Calu3 (cell line): ENCODE data around the gene RPL13A. TPM values are rescaled to one million over a fixed set of nuclear protein-coding genes. Genes with fewer than 3 reads are reported as not detected.
A peak's percentile ranks its signal among the peaks of the same experiment; 100 is the strongest.

Experiments used
- BruUV-seq: library from RNA; stranded (reverse); fragments of 400-500 nt; replicated peaks from 2 replicates; lab custom pipeline; 2021; lab: Mats Ljungman, UMichigan
- CTCF ChIA-PET: fragments of 300-600 bp; sonication (Branson Sonifier 250); formaldehyde crosslinking; loops from one replicate; lab custom pipeline; 2022; ENCODE audit warnings: antibody characterized with exemption; lab: Charles Lee
- DNase-seq: peaks from one replicate; pipeline ENCODE4 v3.0.0; 2022
- H3K27ac Mint-ChIP-seq: one replicate; pipeline ENCODE4 v1.8.0; 2022; ENCODE audit warnings: mixed read lengths; ENCODE audit not compliant: unreplicated experiment
- H3K27me3 Mint-ChIP-seq: one replicate; pipeline ENCODE4 v1.8.0; 2022; ENCODE audit warnings: mixed read lengths; ENCODE audit not compliant: unreplicated experiment
- H3K36me3 Mint-ChIP-seq: one replicate; pipeline ENCODE4 v1.8.0; 2022; ENCODE audit warnings: mild to moderate bottlenecking, moderate library complexity, mixed read lengths; ENCODE audit not compliant: insufficient read depth, unreplicated experiment
- H3K4me1 Mint-ChIP-seq: one replicate; pipeline ENCODE4 v1.8.0; 2022; ENCODE audit warnings: mild to moderate bottlenecking, low read depth, mixed read lengths; ENCODE audit not compliant: unreplicated experiment
- H3K4me3 Mint-ChIP-seq: one replicate; pipeline ENCODE4 v1.8.0; 2022; ENCODE audit warnings: mild to moderate bottlenecking, low read depth, moderate library complexity, mixed read lengths; ENCODE audit not compliant: unreplicated experiment
- H3K9me3 Mint-ChIP-seq: one replicate; pipeline ENCODE4 v1.8.0; 2022; ENCODE audit warnings: low read depth, mixed read lengths; ENCODE audit not compliant: unreplicated experiment
- intact Hi-C: fragments of 100-400 bp; cut with micrococcal nuclease; formaldehyde crosslinking; loops from one replicate; pipeline ENCODE4 v1.10.0; 2022; ENCODE audit not compliant: unreplicated experiment
- total RNA-seq: library from RNA; stranded (reverse); gene quantifications from 2 replicates; pipeline ENCODE4 v1.2.3, GENCODE V29; 2022
- TF ChIP-seq, protein P1 (sequence below): fragments of 200-600 bp; IDR thresholded peaks from one replicate; pipeline ENCODE4 v1.8.0; 2022; ENCODE audit warnings: antibody characterized with exemption; ENCODE audit not compliant: unreplicated experiment

The RPL13A gene
- total RNA-seq, 1 experiment from 2014 or later: 1,993 TPM

DNA sequence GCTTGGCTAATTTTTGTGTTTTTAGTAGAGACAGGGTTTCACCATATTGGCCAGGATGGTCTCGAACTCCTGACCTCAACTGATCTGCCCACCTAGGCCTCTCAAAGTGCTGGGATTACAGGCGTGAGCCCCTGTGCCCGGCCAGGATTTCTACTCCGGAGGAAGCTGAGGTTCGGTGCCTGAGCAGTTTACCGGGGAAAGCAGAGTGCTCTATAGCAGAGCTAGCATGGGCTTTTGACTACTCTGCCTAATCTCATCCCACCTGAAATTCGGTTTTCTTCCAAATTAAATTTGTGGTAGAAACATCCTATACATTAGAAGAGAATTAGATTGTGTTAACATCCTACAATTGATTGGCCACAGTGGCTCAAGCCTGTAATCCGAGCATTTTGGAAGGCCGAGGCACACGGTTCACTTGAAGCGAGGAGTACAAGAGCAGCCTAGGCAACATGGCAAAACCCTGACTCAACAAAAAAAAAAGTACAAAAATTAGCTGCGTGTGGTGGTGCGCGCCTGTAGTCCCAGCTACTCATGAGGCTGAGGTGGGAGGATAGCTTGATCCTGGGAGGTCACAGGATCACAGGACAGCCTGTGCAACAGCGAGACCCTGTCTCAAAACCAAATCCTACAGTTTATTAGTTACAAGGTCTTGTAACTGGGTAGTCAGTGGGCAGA, 1.6 kb downstream of the RPL13A start:
- Mint-ChIP-seq H3K9me3 (no peaks in the 10 kb centered on the region), H3K27ac (peak overlapping the region; percentile 99), H3K27me3 (no peaks in the 10 kb centered on the region), H3K4me3 (peak overlapping the region; percentile 97), H3K4me1 (no peaks in the 10 kb centered on the region), H3K36me3 (peaks cover 75% of the 10 kb centered on the region)
- intact Hi-C loops: no loop called here
- TF ChIP-seq, protein P1, sequence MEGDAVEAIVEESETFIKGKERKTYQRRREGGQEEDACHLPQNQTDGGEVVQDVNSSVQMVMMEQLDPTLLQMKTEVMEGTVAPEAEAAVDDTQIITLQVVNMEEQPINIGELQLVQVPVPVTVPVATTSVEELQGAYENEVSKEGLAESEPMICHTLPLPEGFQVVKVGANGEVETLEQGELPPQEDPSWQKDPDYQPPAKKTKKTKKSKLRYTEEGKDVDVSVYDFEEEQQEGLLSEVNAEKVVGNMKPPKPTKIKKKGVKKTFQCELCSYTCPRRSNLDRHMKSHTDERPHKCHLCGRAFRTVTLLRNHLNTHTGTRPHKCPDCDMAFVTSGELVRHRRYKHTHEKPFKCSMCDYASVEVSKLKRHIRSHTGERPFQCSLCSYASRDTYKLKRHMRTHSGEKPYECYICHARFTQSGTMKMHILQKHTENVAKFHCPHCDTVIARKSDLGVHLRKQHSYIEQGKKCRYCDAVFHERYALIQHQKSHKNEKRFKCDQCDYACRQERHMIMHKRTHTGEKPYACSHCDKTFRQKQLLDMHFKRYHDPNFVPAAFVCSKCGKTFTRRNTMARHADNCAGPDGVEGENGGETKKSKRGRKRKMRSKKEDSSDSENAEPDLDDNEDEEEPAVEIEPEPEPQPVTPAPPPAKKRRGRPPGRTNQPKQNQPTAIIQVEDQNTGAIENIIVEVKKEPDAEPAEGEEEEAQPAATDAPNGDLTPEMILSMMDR: no peak
- no peak for DNase-seq
- no TSS peak for BruUV-seq
- CTCF ChIA-PET: no interaction called here

- no peaks in the 10 kb centered on the region for H3K9me3 Mint-ChIP-seq
- peak; percentile 58 for DNase-seq
- H3K4me3 Mint-ChIP-seq: peak overlapping the region; percentile 97
- H3K27me3 Mint-ChIP-seq: no peaks in the 10 kb centered on the region
- TF ChIP-seq, protein P1: peak; percentile 59
- CTCF ChIA-PET: no interaction called here
- peaks cover 82% of the 10 kb centered on the region for H3K36me3 Mint-ChIP-seq
- H3K27ac Mint-ChIP-seq: peak overlapping the region; percentile 99
- intact Hi-C loops: no loop called here
- no TSS peak for BruUV-seq
- H3K4me1 Mint-ChIP-seq: no peaks in the 10 kb centered on the region
Observed at GRCh38 chr19:49489601-49490167, 2.3 kb downstream of the RPL13A start.

GRCh38 chr19:49490287-49491029, 3.0 kb downstream of the RPL13A start:
- Mint-ChIP-seq H3K9me3 (no peaks in the 10 kb centered on the region), H3K36me3 (peaks cover 89% of the 10 kb centered on the region), H3K27me3 (no peaks in the 10 kb centered on the region), H3K4me3 (peak overlapping the region; percentile 97), H3K4me1 (no peaks in the 10 kb centered on the region), H3K27ac (no peak overlapping the region)
- CTCF ChIA-PET: interaction anchor here (1.1 kb wide), 1 partner anchor 17 kb away, joined by 5 read pairs; no protein-coding TSS in a partner anchor
- no TSS peak for BruUV-seq
- TF ChIP-seq, protein P1: no peak
- no peak for DNase-seq
- intact Hi-C loops: no loop called here

DNA sequence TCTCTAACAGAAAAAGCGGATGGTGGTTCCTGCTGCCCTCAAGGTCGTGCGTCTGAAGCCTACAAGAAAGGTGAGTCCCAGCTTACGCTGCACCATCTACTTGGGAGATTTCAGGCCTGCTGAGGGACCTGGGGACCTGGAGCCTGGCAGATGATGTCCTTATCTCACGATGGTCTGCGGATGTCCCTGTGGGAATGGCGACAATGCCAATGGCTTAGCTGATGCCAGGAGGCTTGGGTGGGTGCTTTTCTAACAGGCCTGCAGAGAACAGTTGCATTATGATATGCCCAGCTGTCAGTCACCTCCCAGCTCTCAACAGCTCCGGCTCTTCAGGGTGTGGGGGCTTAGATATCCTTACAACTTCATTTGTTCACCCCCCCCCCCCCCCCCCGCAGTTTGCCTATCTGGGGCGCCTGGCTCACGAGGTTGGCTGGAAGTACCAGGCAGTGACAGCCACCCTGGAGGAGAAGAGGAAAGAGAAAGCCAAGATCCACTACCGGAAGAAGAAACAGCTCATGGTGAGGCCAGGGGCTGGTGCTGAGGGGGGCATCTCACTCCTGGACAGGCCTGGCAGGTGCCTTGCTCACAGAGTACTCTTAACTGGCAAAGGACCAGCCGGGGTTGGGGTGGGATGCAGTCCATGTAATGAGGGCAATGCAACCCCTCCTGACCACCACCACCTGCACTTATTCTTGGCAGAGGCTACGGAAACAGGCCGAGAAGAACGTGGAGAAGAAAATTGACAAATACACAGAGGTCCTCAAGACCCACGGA, 3.8 kb downstream of the RPL13A start:
- H3K36me3 Mint-ChIP-seq: peaks cover 97% of the 10 kb centered on the region
- H3K27me3 Mint-ChIP-seq: no peaks in the 10 kb centered on the region
- CTCF ChIA-PET: interaction anchor here (1.1 kb wide), 1 partner anchor 18 kb away, joined by 5 read pairs; no protein-coding TSS in a partner anchor
- H3K4me1 Mint-ChIP-seq: no peaks in the 10 kb centered on the region
- BruUV-seq: no TSS peak
- TF ChIP-seq, protein P1: no peak
- no peak for DNase-seq
- intact Hi-C loops: no loop called here
- no peaks in the 10 kb centered on the region for H3K9me3 Mint-ChIP-seq
- peak overlapping the region; percentile 97 for H3K4me3 Mint-ChIP-seq
- H3K27ac Mint-ChIP-seq: peak overlapping the region; percentile 91
